K562 (cell line): ENCODE data around the gene TBC1D5. TPM values are rescaled to one million over a fixed set of nuclear protein-coding genes. Genes with fewer than 3 reads are reported as not detected.

Source experiments
- ATAC-seq: fragments of 200-7000 bp; cut with Tn5 transposase; 3 replicates; pipeline ENCODE4 v1.9.1; 2020; ENCODE audit warnings: moderate library complexity
- BruUV-seq: library from RNA; stranded (reverse); fragments of 400-500 nt; replicated peaks from 2 replicates; lab custom pipeline; 2021; lab: Mats Ljungman, UMichigan
- CTCF ChIA-PET: fragments of 300-600 bp; formaldehyde crosslinking; extraction: SDS; loops from one replicate; lab custom pipeline; 2021; ENCODE audit warnings: low intra/inter-chr PET ratio; lab: Yijun Ruan, JAX
- POLR2A ChIA-PET: fragments of 300-600, 350-650 bp; sonication (Branson Sonifier 250); formaldehyde crosslinking; extraction: SDS; loops from one replicate; lab custom pipeline; 2021; ENCODE audit warnings: antibody characterized with exemption, inconsistent platforms; lab: Yijun Ruan, JAX
- DNase-seq, 4 experiments: peaks; one replicate each; pipeline versions ENCODE4 v3.0.0 to v3.0.0-alpha.2; 2011 to 2018; ENCODE audit warnings: low spot score in 3 of 4, mixed read lengths in 3 of 4; ENCODE audit errors: extremely low read depth in 1 of 4
- FAIRE-seq: peaks from 2 replicates; lab custom pipeline; 2011; peaks lifted over from hg19 to GRCh38; lab: Jason Lieb, UNC
- H2AFZ ChIP-seq: 2 replicates; pipeline ENCODE4 v1.6.0; 2011; ENCODE audit warnings: low read depth, low read length, control low read depth, inconsistent platforms
- H3K27ac ChIP-seq: fragments of 200-600 bp; 3 replicates; pipeline ENCODE4 v1.8.0; 2011; ENCODE audit warnings: low read depth, mild to moderate bottlenecking, control low read depth, inconsistent platforms, low read length, moderate library complexity, mixed read lengths; ENCODE audit errors: extremely low read depth
- H3K27me3 ChIP-seq, 2 experiments: fragments of 300-600 bp in 1 of 2; 2 replicates in 1 of 2; 3 replicates in 1 of 2; pipeline versions ENCODE4 v1.6.0 to v1.8.0; 2011; ENCODE audit warnings: inconsistent platforms in 2 of 2, low read length in 2 of 2, mild to moderate bottlenecking in 1 of 2, mixed read lengths in 1 of 2, moderate library complexity in 1 of 2; ENCODE audit not compliant: control insufficient read depth in 2 of 2, insufficient read depth in 2 of 2
- H3K36me3 ChIP-seq: fragments of 300-600 bp; 3 replicates; pipeline ENCODE4 v1.8.0; 2011; ENCODE audit warnings: mild to moderate bottlenecking, low read length, inconsistent platforms; ENCODE audit not compliant: control insufficient read depth, insufficient read depth
- H3K4me1 ChIP-seq, 2 experiments: fragments of 200-600 bp in 1 of 2; replicated peaks in 1 of 2; 2 replicates in 1 of 2; 3 replicates in 1 of 2; pipeline versions ENCODE4 v1.5.1 to v1.8.0; 2011; ENCODE audit warnings: inconsistent platforms in 2 of 2, low read length in 2 of 2, mild to moderate bottlenecking in 1 of 2, mixed read lengths in 1 of 2, moderate library complexity in 1 of 2; ENCODE audit not compliant: control insufficient read depth in 2 of 2, insufficient read depth in 2 of 2
- H3K4me2 ChIP-seq: 2 replicates; pipeline ENCODE4 v1.6.1; 2011; ENCODE audit warnings: low read length, control low read depth, inconsistent platforms, mixed read lengths; ENCODE audit not compliant: insufficient read depth
- H3K4me3 ChIP-seq: fragments of 200-600 bp; sonication (generic), shearing (Covaris generic); 2 replicates; pipeline ENCODE4 v1.5.1; 2016; ENCODE audit warnings: control low read depth, inconsistent platforms
- H3K79me2 ChIP-seq: fragments of 200-600 bp; 3 replicates; pipeline ENCODE4 v1.8.0; 2011; ENCODE audit warnings: low read length, inconsistent platforms; ENCODE audit not compliant: control insufficient read depth, insufficient read depth
- H3K9ac ChIP-seq, 2 experiments: 2 replicates each; pipeline versions ENCODE4 v1.6.0 to v1.6.1; 2011; ENCODE audit warnings: low read depth in 2 of 2, low read length in 2 of 2, control low read depth in 1 of 2, inconsistent platforms in 1 of 2, mild to moderate bottlenecking in 1 of 2, mixed read lengths in 1 of 2; ENCODE audit not compliant: insufficient read depth in 1 of 2
- H3K9me1 ChIP-seq: one replicate; pipeline ENCODE4 v1.6.0; 2011; ENCODE audit warnings: inconsistent platforms, mild to moderate bottlenecking, low read length, moderate library complexity; ENCODE audit not compliant: control insufficient read depth, insufficient read depth
- H3K9me3 ChIP-seq: replicated peaks from 2 replicates; pipeline ENCODE4 v1.5.1; 2011; ENCODE audit warnings: low read depth, low read length, inconsistent platforms; ENCODE audit not compliant: control insufficient read depth, insufficient read depth
- H4K20me1 ChIP-seq: replicated peaks from 2 replicates; pipeline ENCODE4 v1.6.1; 2011; ENCODE audit warnings: low read length, inconsistent platforms, mixed read lengths; ENCODE audit not compliant: control insufficient read depth, insufficient read depth
- BCOR ChIP-seq: fragments of 450-650 bp; IDR thresholded peaks from 2 replicates; pipeline ENCODE4 v1.6.1; 2016
- BRCA1 ChIP-seq, 2 experiments: fragments of 450-650 bp in 1 of 2; sonication (generic) in 1 of 2; formaldehyde crosslinking in 1 of 2; IDR thresholded peaks; 2 replicates each; pipeline versions ENCODE4 v1.5.0 to v1.6.1; 2017 to 2020; ENCODE audit warnings: mild to moderate bottlenecking in 1 of 2, missing genetic modification reagents in 1 of 2
- CHCHD3 ChIP-seq: fragments of 250-450 bp; sonication (Bioruptor Pico); IDR thresholded peaks from 2 replicates; pipeline ENCODE4 v2.1.2; 2022; ENCODE audit warnings: mild to moderate bottlenecking
- DDX20 ChIP-seq: fragments of 450-650 bp; IDR thresholded peaks from 2 replicates; pipeline ENCODE4 v1.6.1; 2016; ENCODE audit warnings: missing genetic modification characterization, low read depth, mild to moderate bottlenecking, missing compliant biosample characterization, moderate library complexity
- EP300 ChIP-seq: IDR thresholded peaks from 2 replicates; pipeline ENCODE4 v1.6.1; 2012; ENCODE audit warnings: low read length, improper control_type of control experiment
- MBD2 ChIP-seq: sonication (generic); IDR thresholded peaks from 2 replicates; pipeline ENCODE4 v1.6.1; 2016; ENCODE audit warnings: low read depth, borderline replicate concordance
- MEF2A ChIP-seq: IDR thresholded peaks from 2 replicates; pipeline ENCODE4 v1.6.1; 2011; ENCODE audit warnings: low read depth, mild to moderate bottlenecking, low read length, moderate library complexity; ENCODE audit not compliant: control insufficient read depth
- MEIS2 ChIP-seq: fragments of 450-650 bp; IDR thresholded peaks from 2 replicates; pipeline ENCODE4 v1.6.1; 2014; ENCODE audit warnings: mild to moderate bottlenecking; ENCODE audit not compliant: partially characterized antibody
- PHB ChIP-seq: fragments of 250-450 bp; sonication (Bioruptor Pico); IDR thresholded peaks from 2 replicates; pipeline ENCODE4 v1.5.0; 2021
- POLR2AphosphoS2 ChIP-seq: IDR thresholded peaks from 2 replicates; pipeline ENCODE4 v1.6.1; 2012; ENCODE audit warnings: low read length, improper control_type of control experiment
- PTBP1 ChIP-seq: fragments of 200-400 bp; formaldehyde crosslinking; IDR thresholded peaks from 2 replicates; pipeline ENCODE4 v1.6.1; 2017; ENCODE audit warnings: low read depth, low read length
- RFX1 ChIP-seq: fragments of 450-650 bp; IDR thresholded peaks from 2 replicates; pipeline ENCODE4 v1.6.1; 2016; ENCODE audit warnings: mild to moderate bottlenecking, moderate library complexity
- RNF2 ChIP-seq: sonication (generic); IDR thresholded peaks from 2 replicates; pipeline ENCODE4 v1.6.1; 2016
- TBP ChIP-seq: optimal IDR thresholded peaks from 2 replicates; pipeline ENCODE3; 2011; ENCODE audit warnings: low read depth, low read length, improper control_type of control experiment
- TCFL5 ChIP-seq: fragments of 250-450 bp; sonication (Bioruptor Pico); conservative IDR thresholded peaks from 2 replicates; pipeline ENCODE4 v1.6.1; 2021; ENCODE audit warnings: mild to moderate bottlenecking, moderate library complexity, matching md5 sums
- TOE1 ChIP-seq, 2 experiments: fragments of 450-650 bp in 1 of 2; sonication (generic) in 1 of 2; formaldehyde crosslinking in 1 of 2; IDR thresholded peaks; 2 replicates each; pipeline versions ENCODE4 v1.7.1 to v1.8.0; 2016 to 2022; ENCODE audit warnings: borderline replicate concordance in 2 of 2, mild to moderate bottlenecking in 2 of 2, antibody characterized with exemption in 1 of 2, inconsistent platforms in 1 of 2, low read depth in 1 of 2, missing genetic modification reagents in 1 of 2, moderate library complexity in 1 of 2
- ZNF707 ChIP-seq: fragments of 250-450 bp; sonication (Bioruptor Pico); conservative IDR thresholded peaks from 2 replicates; pipeline ENCODE4 v1.8.0; 2022; ENCODE audit warnings: inconsistent platforms, mild to moderate bottlenecking, moderate library complexity
- WGBS: fragments of 100-300 bp; shearing (Covaris generic); methylation state at CpG from one replicate; pipeline ENCODE4 v1.1.6; 2016; ENCODE audit warnings: low coverage, mixed read lengths; ENCODE audit not compliant: insufficient coverage; ENCODE audit errors: missing lambda C conversion rate; 5-methylcytosine and 5-hydroxymethylcytosine counted together
- in situ Hi-C: fragments of 300-500 bp; cut with MboI; formaldehyde crosslinking; loops from 4 replicates; pipeline ENCODE4 v1.15.0; 2018; ENCODE audit warnings: inconsistent platforms, mixed read lengths
- intact Hi-C: fragments of 100-400 bp; cut with micrococcal nuclease; formaldehyde crosslinking; loops from 2 replicates; pipeline ENCODE4 v1.14.2; 2022
- polyA plus RNA-seq, 8 experiments: library from polyadenylated mRNA; depleted of rRNA in 4 of 8; stranded (reverse) in 5 of 8; unstranded in 3 of 8; fragments of >200 nt; fragmentation: Nextera tagmentation in 2 of 8; fragmentation: Illumina TruSeq in 1 of 8; extraction: Ambion mirVana in 2 of 8; extraction: Trizol in 1 of 8; gene quantifications; 2 replicates each; pipeline versions ENCODE4 v1.2.1 to v1.2.3, GENCODE V29; 2011 to 2014; ENCODE audit warnings: inconsistent platforms in 1 of 8, missing spikeins in 1 of 8
- total RNA-seq, 7 experiments: library from RNA; depleted of rRNA in 6 of 7; stranded (reverse); fragments of >200 nt in 6 of 7; fragmentation: Illumina TruSeq in 2 of 7; extraction: Trizol in 2 of 7; gene quantifications; 2 replicates each; pipeline versions ENCODE4 v1.2.1 to v1.2.3, GENCODE V29; 2011 to 2021; ENCODE audit warnings: low replicate concordance in 1 of 7
- TF ChIP-seq, protein P1 (sequence below): IDR thresholded peaks from 3 replicates; pipeline ENCODE4 v1.6.1; 2011; ENCODE audit warnings: borderline replicate concordance, mild to moderate bottlenecking, moderate library complexity; ENCODE audit not compliant: insufficient read length; ENCODE audit errors: extremely low read depth
- TF ChIP-seq, protein P2 (sequence below): fragments of 250-450 bp; sonication (Bioruptor Pico); IDR thresholded peaks from 2 replicates; pipeline ENCODE4 v1.4.0; 2020; ENCODE audit warnings: mild to moderate bottlenecking

Gene TBC1D5
- total and polyA plus RNA-seq, 9 of the 15 experiments (the other 6 are each of a cell fraction or from before 2014, with no cell fraction given) = 2.9 to 38.1 (median 25.6) TPM

DNA sequence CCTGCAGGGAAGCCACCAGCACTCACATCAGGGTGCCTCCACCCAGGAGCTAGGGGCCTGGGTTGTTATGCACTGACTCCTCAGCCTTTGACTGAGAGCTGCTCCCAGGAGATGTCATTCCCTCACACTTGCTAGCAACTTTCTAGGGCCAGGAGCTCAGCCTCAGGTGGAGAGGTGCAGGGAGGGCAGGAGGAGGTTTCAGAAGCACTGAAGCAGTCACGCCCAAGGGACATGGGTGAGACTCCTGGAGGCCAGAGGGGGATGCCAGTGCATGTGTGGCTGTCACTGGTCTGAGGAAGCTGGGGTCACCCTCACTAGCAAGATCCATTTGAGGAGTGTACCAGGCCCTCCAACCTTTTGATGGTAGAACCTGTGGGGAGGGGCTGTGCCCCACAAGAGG lies 586.5 kb downstream of the TBC1D5 start (continued):
- no peak for TF ChIP-seq TCFL5 (CRISPR knock-in tag)
- TF ChIP-seq, all 486 proteins: peak for 0

DNA sequence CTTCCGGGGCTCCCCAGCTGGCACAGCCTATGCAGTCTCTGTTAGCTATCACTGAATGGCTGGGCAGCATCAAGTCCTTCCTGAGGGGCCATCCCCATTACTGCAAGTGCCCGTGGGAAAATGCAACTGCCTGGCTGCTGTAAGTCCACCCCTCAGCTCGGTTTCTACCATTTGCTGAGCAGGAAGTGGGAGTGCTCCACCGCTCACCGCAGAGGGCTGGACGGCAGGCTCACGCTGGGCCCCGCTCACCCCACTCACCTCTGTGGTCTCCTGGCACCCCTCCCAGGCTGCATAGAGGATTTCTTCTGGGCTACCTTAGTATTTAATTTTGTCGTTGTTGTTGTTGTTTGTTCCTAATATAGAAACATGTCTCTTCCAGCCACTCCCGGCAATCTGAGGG lies 587.5 kb downstream of the TBC1D5 start:
- no peak for DNase-seq
- no peak overlapping the region for H2AFZ ChIP-seq
- no peaks in the 10 kb centered on the region for H4K20me1 ChIP-seq
- peaks cover 6 to 12% of the 10 kb centered on the region in 2 experiments; a peak in 2 of 5 replicates for H3K4me1 ChIP-seq
- intact Hi-C loops (no loop called here), in situ Hi-C loops (no loop called here)
- H3K4me3 ChIP-seq = no peak overlapping the region
- H3K4me2 ChIP-seq = no peak overlapping the region
- no peaks in the 10 kb centered on the region for H3K79me2 ChIP-seq
- H3K9me1 ChIP-seq = no peaks in the 10 kb centered on the region
- H3K27me3 ChIP-seq = no peaks in the 10 kb centered on the region
- BruUV-seq = no TSS peak
- WGBS = 64% methylated on average over 10 of the region's 10 CpGs
- no peaks in the 10 kb centered on the region; the same call in 2 of the 3 replicates for H3K36me3 ChIP-seq
- CTCF ChIA-PET = no interaction called here
- peaks cover 5% of the 10 kb centered on the region; the same call in 1 of the 2 replicates for H3K9me3 ChIP-seq
- ATAC-seq = no peak
- no peak overlapping the region for H3K27ac ChIP-seq
- FAIRE-seq = no peak
- POLR2A ChIA-PET = interaction anchor here (0.6 kb wide), 1 partner anchor 42 kb away, joined by 3 read pairs; no protein-coding TSS in a partner anchor
- no peak overlapping the region for H3K9ac ChIP-seq
- no peak for TF ChIP-seq DDX20
- TF ChIP-seq, protein P1, sequence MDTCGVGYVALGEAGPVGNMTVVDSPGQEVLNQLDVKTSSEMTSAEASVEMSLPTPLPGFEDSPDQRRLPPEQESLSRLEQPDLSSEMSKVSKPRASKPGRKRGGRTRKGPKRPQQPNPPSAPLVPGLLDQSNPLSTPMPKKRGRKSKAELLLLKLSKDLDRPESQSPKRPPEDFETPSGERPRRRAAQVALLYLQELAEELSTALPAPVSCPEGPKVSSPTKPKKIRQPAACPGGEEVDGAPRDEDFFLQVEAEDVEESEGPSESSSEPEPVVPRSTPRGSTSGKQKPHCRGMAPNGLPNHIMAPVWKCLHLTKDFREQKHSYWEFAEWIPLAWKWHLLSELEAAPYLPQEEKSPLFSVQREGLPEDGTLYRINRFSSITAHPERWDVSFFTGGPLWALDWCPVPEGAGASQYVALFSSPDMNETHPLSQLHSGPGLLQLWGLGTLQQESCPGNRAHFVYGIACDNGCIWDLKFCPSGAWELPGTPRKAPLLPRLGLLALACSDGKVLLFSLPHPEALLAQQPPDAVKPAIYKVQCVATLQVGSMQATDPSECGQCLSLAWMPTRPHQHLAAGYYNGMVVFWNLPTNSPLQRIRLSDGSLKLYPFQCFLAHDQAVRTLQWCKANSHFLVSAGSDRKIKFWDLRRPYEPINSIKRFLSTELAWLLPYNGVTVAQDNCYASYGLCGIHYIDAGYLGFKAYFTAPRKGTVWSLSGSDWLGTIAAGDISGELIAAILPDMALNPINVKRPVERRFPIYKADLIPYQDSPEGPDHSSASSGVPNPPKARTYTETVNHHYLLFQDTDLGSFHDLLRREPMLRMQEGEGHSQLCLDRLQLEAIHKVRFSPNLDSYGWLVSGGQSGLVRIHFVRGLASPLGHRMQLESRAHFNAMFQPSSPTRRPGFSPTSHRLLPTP = no peak
- no peak for TF ChIP-seq BCOR
- no peak for TF ChIP-seq MBD2
- TF ChIP-seq, protein P2, sequence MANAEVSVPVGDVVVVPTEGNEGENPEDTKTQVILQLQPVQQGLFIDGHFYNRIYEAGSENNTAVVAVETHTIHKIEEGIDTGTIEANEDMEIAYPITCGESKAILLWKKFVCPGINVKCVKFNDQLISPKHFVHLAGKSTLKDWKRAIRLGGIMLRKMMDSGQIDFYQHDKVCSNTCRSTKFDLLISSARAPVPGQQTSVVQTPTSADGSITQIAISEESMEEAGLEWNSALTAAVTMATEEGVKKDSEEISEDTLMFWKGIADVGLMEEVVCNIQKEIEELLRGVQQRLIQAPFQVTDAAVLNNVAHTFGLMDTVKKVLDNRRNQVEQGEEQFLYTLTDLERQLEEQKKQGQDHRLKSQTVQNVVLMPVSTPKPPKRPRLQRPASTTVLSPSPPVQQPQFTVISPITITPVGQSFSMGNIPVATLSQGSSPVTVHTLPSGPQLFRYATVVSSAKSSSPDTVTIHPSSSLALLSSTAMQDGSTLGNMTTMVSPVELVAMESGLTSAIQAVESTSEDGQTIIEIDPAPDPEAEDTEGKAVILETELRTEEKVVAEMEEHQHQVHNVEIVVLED (CRISPR knock-in tag) = no peak
- TF ChIP-seq ZNF707 (CRISPR knock-in tag) = no peak
- TF ChIP-seq MEIS2 = no peak
- no peak for TF ChIP-seq POLR2AphosphoS2
- TF ChIP-seq PTBP1 = no peak
- no peak for TF ChIP-seq CHCHD3
- TF ChIP-seq RNF2 = no peak
- no peak for TF ChIP-seq PHB (CRISPR knock-in tag)
- no peak for TF ChIP-seq RFX1
- no peak for TF ChIP-seq TOE1 (IDR thresholded peaks at IDR 0.05; ENCODE audit: borderline replicate concordance)
- no peak for TF ChIP-seq TOE1 (CRISPR knock-in tag; IDR thresholded peaks at IDR 0.05; ENCODE audit: borderline replicate concordance, low read depth)
- TF ChIP-seq TBP = no peak
- no peak for TF ChIP-seq BRCA1 (IDR thresholded peaks at IDR 0.05)
- TF ChIP-seq BRCA1 (CRISPR knock-in tag; IDR thresholded peaks at IDR 0.05) = no peak
- TF ChIP-seq MEF2A = no peak
- no peak for TF ChIP-seq EP300
